CD1c-positive myeloid dendritic cell (primary cell): Measurements from ENCODE around the gene ANKLE1.
A peak's percentile ranks its signal among the peaks of the same experiment; 100 is the strongest.

Source experiments
- DNase-seq: peaks from one replicate; pipeline ENCODE4 v3.0.0-alpha.2; 2016; ENCODE audit errors: extremely low spot score

ANKLE1 gene

GRCh38 chr19:17305517-17306284 is 24.0 kb downstream of the ANKLE1 start, which contains the start of gene MRPL34:
Gene MRPL34, plus strand, starts transcription at chr19:17305872. Its CDS starts 21 bp downstream, at chr19:17305893.
- DNase-seq, result peak; percentile 99

- DNase-seq, result no peak
Observed at GRCh38 chr19:17306285-17306714, 24.6 kb downstream of the ANKLE1 start.

- DNase-seq, result no peak
Observed at GRCh38 chr19:17307876-17308377, 26.2 kb downstream of the ANKLE1 start.

DNA sequence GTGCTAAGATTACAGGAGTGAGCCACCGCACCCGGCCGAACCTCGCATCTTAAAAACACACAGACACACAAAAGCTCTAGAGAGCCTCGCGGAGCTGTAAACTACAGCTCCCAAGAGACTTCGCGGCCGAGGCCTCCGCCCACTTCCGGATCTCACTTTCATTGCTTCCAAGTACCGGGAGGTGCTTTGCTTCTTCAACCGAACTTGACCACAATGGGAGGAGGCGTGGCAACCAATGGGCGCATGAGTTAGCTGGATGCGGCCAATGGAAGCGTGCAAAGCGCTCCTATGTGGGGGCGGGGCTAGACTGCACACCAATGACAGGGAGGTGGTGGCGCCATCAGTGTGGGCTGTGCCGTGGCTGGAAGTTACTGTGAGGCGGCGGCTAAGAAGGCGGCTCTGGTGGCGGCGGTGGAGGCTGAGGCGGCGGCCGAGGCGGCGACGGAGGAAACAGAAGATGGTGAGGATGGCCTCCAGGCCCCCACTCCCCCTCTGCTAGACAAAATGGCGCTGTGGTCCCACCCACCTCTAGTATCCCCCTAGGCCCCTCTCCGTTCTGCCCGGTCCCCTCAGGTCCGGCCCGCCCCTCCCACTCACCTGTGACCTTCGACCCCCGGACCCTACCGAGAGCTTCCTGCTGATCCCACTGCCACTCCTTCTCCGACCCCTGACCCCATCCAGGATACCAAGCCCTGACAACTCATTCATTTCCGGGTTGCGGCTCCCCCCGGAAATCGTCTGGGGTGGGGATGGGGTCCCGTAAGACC is 27.7 kb downstream of the ANKLE1 start, which contains the start of gene DDA1:
Gene DDA1 (plus strand): TSS at position 366 of the 767 bp plus-strand sequence. CDS start 92 bp downstream, at position 458.
- peak; percentile 100 for DNase-seq

GRCh38 chr19:17309965-17310461 is 28.3 kb downstream of the ANKLE1 start:
- DNase-seq, result no peak

DNA sequence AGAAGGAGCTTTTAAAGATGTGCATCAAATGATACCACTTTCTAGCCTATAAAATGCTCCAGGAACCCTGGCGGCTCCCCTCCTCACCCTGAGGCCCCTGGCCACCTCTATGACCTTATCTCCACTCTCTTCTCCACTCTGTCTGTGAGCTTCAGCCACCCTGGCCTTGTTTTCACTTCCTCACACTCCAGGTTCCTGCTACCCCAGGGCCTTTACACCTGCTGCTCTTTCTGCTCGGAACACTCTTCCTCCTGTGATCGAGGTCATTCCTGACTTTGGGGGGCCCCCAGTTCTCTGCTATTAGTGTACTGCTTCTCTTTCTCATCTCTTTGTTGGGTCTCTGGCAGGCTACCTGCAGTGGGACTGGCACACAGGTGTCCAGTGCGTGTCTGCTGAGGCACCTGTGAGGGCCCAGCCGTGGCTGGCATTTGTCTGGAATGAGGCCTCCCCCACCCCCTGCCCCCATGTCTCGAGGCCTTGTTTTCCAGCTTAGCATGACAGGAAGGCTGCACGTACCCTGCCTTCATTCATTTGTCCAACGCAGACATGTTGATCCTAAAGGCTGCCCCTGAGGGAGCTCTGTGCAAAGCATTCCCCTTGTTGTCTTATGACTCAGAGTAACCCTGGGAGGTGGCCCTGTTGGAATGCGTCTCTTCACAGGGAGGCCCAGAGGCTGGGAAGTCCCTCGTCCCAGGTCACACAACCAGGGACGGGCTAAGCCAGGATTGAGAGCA is 29.9 kb downstream of the ANKLE1 start:
- DNase-seq, result no peak

- no peak for DNase-seq
Observed at GRCh38 chr19:17312189-17313113, 30.8 kb downstream of the ANKLE1 start.

DNA sequence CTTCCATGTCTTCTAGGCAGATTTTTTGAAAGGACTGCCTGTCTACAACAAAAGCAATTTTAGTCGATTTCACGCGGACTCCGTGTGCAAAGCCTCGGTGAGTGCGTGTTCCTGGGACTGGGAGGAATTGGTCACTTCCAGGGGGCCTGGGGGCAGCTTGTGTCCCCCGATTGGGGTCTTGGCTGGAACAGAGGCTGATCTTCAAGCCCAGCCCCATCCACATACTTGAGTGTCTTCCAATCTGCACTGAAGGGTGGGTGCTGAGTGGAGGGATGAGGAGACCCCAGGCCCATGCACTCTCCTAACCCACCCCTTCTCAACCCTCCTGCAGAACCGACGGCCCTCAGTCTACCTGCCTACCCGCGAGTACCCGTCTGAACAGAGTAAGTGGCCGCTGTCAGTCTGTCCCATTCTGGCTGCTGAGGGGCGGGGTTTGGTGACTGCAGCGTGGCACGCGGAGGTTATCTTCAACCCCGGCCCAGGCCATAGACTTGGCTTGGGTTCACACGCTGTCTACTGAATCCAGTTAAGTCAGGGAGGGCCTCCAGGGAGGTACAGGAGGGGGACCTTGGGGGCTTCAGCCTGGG is 32.4 kb downstream of the ANKLE1 start:
- no peak for DNase-seq

GRCh38 chr19:17318966-17319365 is 37.3 kb downstream of the ANKLE1 start:
- no peak for DNase-seq

DNA sequence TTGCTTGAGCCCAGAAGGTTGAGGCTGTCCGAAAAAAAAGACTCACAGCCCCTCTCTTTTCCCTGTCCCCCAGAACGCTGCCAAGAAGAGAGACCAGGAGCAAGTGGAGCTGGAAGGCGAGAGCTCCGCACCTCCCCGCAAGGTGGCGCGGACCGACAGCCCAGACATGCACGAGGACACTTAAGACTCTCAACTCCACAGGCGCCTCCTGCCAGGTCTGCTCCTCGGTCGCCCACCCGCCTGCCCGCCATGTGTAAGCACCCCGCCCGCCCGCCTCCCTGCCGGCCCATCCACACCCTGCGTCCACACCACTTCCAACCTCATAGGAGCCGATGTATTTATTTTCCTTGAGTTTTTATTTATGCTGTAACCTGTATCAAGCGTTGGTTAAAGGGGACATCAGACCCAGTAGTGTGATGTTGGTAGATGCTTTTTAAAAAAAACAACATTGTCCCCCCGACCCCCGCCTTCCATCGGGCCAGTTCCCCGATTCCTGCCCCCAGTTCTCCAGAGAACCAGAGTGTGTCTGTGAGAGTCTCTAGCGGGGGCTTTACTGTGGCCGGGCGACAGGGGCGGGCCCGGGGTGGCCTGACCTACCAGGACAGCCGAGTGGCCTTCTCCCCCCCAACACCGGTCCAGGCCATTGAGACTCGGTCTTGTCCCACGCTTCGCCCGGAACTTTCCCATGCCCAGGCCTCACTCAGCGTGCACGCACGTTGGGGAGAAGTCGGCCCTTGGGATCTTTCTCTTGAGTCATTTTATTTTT is 38.0 kb downstream of the ANKLE1 start:
- DNase-seq, result no peak

GRCh38 chr19:17320435-17320834 is 38.7 kb downstream of the ANKLE1 start:
- no peak for DNase-seq

DNA sequence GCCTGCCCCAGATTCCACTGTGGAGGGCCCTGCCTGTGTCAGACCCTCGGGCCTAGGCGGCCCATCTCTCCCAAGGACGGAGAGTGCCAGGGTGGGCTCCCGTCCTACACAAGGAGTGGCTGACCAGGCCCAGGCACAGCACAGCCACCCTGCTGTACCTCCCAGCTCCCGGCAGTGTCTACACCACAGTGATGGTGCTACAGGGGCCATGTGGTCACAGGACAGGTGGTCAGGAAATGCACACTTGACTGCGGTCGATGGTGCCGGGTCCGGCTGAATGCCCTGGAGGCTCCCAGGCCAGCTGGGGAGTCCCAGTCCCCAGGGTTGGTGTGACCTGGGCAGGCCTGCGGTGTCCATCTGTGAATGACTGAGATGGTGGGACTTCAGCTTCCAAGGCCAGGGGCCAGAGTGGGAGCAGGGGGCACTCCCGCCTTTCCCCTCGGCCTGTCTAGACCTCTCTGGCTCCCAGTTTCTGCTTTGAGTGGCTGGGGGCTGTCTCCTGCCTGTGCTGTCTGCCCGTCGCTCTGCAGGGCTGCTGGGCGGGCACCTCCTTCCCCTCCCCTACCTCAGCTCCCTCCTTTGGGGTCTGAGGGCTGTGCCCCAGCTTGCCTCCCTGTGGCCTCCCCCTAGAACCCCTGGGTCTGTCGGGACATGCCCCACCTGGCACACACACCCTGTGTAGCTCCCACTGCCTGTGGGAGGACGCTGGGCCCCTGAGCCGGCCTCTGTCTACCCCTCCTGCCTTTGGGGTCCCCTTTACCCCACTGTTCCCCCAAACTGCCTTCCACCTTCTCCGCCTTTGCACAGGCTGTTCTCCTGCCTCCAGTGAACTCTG is 40.2 kb downstream of the ANKLE1 start:
- DNase-seq, result no peak

- no peak for DNase-seq
Observed at GRCh38 chr19:17322854-17323253, 41.2 kb downstream of the ANKLE1 start.

- DNase-seq, result no peak
Observed at GRCh38 chr19:17323300-17323963, 41.7 kb downstream of the ANKLE1 start.

GRCh38 chr19:17323964-17324332 is 42.2 kb downstream of the ANKLE1 start:
- no peak for DNase-seq

DNA sequence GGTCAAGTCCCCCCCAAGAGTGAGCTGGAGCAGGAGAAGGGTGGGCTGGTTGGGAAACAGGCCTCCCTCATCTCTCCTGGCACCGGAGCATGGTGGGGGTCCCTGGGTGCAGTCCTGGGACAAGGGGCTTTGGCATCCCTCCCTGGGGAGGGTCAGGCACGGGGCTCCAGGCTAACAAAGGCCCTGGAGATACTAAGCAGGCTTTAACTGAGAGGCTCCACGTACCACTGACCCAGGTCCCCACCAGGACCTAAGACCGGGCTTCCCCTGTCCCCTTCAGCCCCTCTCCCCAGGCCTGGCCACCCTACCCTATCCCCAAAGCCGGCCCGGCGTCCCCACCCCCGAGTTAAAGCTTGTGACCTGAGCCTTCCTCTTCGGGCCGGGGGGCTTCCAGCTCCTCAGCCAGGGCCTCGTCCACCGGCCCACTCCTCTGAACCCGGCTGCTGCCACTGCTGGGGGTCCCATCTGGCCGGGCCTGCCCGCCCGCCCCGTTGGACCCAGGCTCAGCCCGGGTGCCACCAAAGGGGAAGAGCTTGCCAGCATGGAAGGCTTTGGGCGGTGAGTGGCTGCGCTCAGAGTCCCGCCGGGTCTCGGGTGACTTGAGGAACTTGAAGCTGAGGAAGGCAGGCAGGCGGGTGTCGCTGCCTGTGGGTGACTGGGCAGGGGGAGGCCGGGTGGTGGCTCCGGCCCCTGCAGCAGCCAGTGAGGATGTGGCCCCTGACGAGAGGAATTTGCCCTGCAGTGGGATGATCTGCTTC is 42.8 kb downstream of the ANKLE1 start:
- DNase-seq, result no peak

- no peak for DNase-seq
Observed at GRCh38 chr19:17325133-17325532, 43.4 kb downstream of the ANKLE1 start.
